ENCODE measurements around the gene CHRNA1.
A peak's percentile ranks its signal among the peaks of the same experiment; 100 is the strongest.

Gene CHRNA1

GRCh38 chr2:174781996-174782395 is 17.7 kb upstream of the CHRNA1 start:
- no peak for DNase-seq (ENCODE audit: low spot score)

- DNase-seq (ENCODE audit: low spot score) = no peak
These were observed 17.0 kb upstream of the CHRNA1 start for GRCh38 chr2:174781298-174781697.

GRCh38 chr2:174780856-174781255 is 16.6 kb upstream of the CHRNA1 start:
- DNase-seq (ENCODE audit: low spot score) = no peak

- DNase-seq (ENCODE audit: low spot score) = no peak
These were observed 16.0 kb upstream of the CHRNA1 start for GRCh38 chr2:174780191-174780840.

- DNase-seq (ENCODE audit: low spot score) = no peak
These were observed 15.2 kb upstream of the CHRNA1 start for GRCh38 chr2:174779361-174779928.

- DNase-seq (ENCODE audit: low spot score) = no peak
These were observed 14.1 kb upstream of the CHRNA1 start for GRCh38 chr2:174778085-174778981.

- DNase-seq (ENCODE audit: low spot score) = no peak
These were observed 13.2 kb upstream of the CHRNA1 start for GRCh38 chr2:174777347-174778084.

GRCh38 chr2:174776675-174777074 is 12.4 kb upstream of the CHRNA1 start:
- no peak for DNase-seq (ENCODE audit: low spot score)

- DNase-seq (ENCODE audit: low spot score) = no peak
These were observed 12.0 kb upstream of the CHRNA1 start for GRCh38 chr2:174776223-174776622.

GRCh38 chr2:174775571-174775980 is 11.3 kb upstream of the CHRNA1 start:
- no peak for DNase-seq (ENCODE audit: low spot score)

- no peak for DNase-seq (ENCODE audit: low spot score)
These were observed 10.6 kb upstream of the CHRNA1 start for GRCh38 chr2:174774886-174775285.

- DNase-seq (ENCODE audit: low spot score) = no peak
These were observed 8.9 kb upstream of the CHRNA1 start for GRCh38 chr2:174773215-174773614.

- no peak for DNase-seq (ENCODE audit: low spot score)
These were observed 8.2 kb upstream of the CHRNA1 start for GRCh38 chr2:174772472-174772801.

GRCh38 chr2:174771631-174772471 is 7.6 kb upstream of the CHRNA1 start:
- peak; percentile 73 for DNase-seq (ENCODE audit: low spot score)

- DNase-seq (ENCODE audit: low spot score) = no peak
These were observed 6.9 kb upstream of the CHRNA1 start for GRCh38 chr2:174771136-174771535.

GRCh38 chr2:174768557-174768956 is 4.3 kb upstream of the CHRNA1 start:
- no peak for DNase-seq (ENCODE audit: low spot score)

GRCh38 chr2:174766271-174766670 is 2.0 kb upstream of the CHRNA1 start:
- no peak for DNase-seq (ENCODE audit: low spot score)

GRCh38 chr2:174765576-174765975 is 1.3 kb upstream of the CHRNA1 start:
- DNase-seq (ENCODE audit: low spot score) = no peak

- no peak for DNase-seq (ENCODE audit: low spot score)
These were observed 492 bp downstream of the CHRNA1 start for GRCh38 chr2:174763780-174764179.

- DNase-seq (ENCODE audit: low spot score) = no peak
These were observed 1.8 kb downstream of the CHRNA1 start for GRCh38 chr2:174762464-174762863.

- DNase-seq (ENCODE audit: low spot score) = no peak
These were observed 2.4 kb downstream of the CHRNA1 start for GRCh38 chr2:174761837-174762236.

Measured in D341Med (cell line).